ENCODE results near the gene R3HDM4.
A peak's percentile ranks its signal among the peaks of the same experiment; 100 is the strongest.
"Not testable (repeated sequence)": the region's sequence is repeated elsewhere in the genome, so short reads cannot be mapped to it uniquely, and the experiment has no call there.

The R3HDM4 gene

DNA sequence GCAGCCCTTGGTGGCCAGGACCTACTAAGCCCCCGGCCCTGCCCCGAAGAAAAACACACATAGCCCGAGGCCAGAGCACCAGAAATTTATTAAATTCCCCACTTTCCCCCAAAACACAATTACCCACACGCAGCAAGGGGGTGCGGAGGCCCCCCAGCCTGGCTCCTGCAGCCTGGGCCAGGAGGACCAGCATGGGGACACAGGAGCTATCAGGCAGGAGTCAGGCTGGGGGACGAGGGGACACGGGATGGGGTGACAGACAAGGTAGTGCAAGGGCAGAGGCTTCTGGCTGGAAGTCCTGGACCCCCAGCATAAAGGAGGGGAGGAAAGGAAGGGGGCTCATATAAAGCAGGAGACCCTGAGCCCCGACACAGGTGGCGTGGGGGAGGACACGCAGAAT lies 16.6 kb downstream of the R3HDM4 start:
- DNase-seq (ENCODE audit: low read depth, low spot score): no peak

DNA sequence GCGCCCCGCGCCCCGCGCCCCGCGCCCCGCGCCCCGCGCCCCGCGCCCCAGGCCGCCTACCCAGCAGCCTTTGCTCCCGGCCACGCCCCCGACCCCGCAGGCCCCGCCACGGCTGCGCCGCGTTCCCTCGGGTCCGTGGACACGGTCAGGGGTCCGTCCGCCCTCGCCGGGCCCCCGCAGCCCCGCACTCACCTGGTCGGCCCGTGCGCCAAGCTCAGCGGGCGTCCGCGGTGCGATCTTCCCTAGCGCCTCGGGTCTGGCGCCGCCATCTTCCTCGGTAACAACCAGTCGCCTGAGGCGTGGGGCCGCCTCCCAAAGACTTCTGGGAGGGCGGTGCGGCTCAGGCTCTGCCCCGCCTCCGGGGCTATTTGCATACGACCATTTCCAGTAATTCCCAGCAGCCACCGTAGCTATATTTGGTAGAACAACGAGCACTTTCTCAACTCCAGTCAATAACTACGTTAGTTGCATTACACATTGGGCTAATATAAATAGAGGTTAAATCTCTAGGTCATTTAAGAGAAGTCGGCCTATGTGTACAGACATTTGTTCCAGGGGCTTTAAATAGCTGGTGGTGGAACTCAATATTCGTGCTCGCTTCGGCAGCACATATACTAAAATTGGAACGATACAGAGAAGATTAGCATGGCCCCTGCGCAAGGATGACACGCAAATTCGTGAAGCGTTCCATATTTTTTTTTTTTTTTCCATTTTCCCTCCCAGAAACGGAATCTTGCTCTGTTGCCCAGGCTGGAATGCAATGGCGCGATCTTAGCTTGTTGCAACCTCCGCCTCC lies 19.9 kb downstream of the R3HDM4 start, which contains the start of the genes MED16 and RNU6-9:
Gene MED16 (minus strand): TSS at position 294 of the 796 bp plus-strand sequence. CDS start 2,056 bp downstream, outside the sequence.
Gene RNU6-9 (plus strand): TSS at position 591 of the 796 bp plus-strand sequence.
- peak; percentile 76 for DNase-seq (ENCODE audit: low read depth, low spot score)

DNA sequence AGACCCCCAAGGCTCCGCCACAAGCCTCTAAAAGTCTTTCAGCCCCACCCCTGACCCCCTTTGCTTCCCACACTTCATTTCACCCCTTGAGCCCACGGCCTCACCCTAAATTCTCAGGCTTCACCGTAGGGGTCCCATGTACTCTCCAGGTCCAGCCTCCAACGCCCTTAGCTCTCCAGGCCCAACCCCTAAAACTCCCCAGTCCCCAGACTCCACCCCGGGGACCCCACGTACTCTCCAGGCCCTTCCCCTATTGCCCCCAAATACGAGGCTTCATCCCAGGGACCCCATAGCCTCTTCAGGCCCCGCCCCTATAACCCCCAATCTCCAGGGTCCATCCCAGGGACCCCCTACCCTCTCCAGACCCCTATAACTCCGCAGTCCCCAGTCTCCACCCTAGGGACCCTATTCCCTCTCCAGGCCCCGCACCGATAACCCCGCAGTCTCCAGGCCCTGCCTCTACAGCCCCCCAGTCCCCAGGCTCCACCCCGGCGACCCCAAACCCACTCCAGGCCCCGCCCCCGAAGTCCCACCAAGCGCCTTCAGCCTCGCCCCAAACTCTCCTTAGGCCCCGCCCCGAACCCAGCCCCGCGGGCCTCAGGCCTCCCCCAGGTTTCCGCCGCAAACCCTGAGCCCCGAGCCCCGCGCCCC lies 20.7 kb downstream of the R3HDM4 start:
- no peak for DNase-seq (ENCODE audit: low read depth, low spot score)

DNA sequence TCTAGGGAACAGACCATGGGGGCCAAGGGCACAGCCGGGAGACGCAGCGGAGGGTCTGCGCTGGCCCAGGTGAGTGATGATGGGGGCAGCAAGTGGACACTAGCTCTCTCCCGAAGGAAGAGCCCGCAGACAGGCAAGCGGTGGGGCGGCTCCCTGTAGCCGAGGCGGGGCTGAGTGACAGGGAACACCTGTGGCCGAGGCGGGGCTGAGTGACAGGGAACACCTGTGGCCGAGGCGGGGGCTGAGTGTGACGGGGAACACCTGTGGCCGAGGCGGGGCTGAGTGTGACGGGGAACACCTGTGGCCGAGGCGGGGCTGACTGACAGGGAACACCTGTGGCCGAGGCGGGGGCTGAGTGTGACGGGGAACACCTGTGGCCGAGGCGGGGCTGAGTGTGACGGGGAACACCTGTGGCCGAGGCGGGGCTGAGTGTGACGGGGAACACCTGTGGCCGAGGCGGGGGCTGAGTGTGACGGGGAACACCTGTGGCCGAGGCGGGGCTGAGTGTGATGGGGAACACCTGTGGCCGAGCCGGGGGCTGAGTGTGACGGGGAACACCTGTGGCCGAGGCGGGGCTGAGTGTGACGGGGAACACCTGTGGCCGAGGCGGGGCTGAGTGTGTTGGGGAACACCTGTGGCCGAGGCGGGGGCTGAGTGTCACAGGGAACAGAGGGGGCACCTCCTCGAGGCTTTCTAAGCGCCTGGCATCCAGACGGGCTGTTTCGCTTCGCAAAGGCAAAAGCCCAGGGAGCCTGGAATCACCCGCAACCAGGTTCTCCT lies 21.4 kb downstream of the R3HDM4 start:
- DNase-seq (ENCODE audit: low read depth, low spot score): not testable (repeated sequence)

DNA sequence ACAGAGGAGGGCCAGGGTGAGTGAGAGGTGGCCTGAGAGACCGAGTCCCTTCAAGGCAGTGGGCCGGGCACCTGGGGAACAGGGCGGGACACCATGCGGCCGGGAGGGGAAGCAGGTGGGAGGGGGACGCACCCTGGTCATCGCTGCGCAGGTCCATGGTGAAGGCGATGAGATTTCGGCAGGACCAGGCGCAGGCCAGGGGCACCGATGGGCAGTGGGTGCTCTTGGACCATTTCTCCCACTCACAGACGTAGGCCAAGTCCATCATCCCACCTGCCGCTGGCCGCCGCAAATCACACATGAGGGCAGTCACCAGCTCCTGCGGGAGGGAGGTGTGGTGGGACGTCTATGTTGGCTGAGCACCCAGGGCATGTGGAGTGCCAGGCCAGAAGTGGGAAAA lies 22.2 kb downstream of the R3HDM4 start:
- DNase-seq (ENCODE audit: low read depth, low spot score): no peak

DNA sequence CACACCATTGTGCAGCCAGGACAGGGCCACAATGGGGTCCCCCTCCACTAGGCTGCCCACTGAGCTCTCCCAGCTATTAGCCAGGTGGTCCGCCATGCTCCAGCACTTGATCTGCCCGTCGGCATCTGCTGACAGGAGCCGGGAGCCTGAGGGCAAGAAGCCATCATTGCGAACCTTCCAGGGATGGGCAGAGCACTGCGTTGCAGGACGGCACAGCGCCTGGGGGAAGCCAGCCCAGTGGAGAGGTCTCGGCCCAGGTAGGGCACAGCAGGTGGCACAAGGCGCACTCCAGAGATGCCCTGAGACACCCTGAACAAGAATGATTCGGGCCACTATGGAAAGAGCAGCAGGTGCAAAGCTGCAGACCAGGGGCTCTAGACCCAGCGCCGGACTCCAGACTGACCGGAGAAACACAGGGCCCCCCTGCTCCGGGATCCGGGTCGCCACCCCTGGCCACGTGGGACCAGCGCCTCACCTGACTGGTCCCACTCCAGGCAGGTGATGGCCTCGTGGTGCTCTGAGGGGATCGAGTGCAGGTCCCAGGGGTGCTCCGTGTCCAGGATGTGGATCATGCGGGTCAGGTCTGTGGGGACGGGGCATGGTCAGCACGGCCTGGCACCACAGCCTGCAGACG lies 23.2 kb downstream of the R3HDM4 start:
- no peak for DNase-seq (ENCODE audit: low read depth, low spot score)

DNA sequence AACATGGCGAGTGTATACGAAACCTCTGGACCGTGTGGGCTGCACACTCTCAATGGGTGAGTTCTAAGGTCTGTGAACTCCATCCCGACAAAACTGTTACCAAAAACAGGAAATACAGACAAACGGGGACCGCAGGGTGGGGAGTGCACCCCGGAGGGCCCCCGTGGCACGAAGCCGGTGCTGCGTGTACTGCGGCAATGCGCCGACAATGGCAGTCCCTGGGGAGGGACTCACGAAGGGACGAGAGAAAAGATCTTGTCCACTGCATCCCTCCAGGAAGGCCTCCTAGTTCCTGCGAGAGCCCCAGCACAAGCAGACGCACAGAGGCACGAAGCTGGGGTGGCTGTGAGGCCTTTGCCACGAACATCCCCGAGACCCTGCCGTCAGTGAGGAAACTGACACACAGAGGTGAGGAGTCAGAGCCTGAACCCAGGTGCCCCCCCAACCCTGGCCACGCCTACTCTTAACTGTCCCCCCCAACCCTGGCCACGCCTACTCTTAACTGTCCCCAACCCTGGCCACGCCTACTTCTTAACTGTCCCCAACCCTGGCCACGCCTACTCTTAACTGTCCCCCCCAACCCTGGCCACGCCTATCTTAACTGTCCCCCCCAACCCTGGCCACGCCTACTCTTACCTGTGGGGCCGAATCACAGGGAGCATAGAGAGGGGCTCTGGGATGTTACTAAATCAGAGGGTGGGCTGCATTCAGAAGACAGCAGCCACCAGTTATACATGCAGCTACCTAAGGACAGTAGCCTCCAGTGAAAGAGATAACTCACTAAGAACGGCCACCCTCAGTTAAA lies 24.2 kb downstream of the R3HDM4 start:
- DNase-seq (ENCODE audit: low read depth, low spot score): no peak

DNA sequence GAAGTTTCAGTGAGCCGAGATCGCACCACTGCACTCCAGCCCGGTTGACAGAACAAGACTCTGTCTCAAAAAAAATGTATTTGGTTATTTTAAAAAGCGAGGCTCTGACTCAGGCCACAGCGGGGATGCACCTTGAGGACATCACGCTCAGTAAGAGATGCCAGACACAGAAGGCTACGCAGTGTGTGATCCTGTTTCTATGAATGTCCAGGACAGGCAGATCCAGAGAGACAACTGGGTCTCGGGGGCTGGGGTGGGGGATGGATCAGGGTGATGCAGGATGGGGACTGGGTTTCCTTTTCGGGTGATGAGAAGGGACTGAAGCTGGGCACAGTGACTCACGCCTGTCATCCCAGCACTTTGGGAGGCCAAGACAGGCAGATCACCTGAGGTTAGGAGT lies 25.4 kb downstream of the R3HDM4 start:
- DNase-seq (ENCODE audit: low read depth, low spot score): no peak

DNA sequence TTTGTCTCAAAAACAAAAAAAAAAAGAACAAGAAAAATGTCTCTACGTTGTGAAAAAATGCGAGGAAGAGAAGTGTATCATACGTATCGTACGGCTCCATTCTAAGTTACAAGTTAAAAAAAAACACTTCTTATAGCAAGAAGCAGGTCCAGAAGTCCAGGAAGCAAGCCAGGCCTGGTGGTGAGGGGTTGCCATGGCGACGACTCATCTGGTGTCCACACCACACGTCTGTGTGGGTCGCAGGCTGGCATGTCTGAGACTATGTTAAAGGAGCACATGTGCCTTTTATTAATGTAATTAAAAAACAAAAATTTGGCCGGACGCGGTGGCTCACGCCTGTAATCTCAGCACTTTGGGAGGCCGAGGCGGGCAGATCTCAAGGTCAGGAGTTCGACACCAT lies 25.9 kb downstream of the R3HDM4 start:
- DNase-seq (ENCODE audit: low read depth, low spot score): no peak

DNA sequence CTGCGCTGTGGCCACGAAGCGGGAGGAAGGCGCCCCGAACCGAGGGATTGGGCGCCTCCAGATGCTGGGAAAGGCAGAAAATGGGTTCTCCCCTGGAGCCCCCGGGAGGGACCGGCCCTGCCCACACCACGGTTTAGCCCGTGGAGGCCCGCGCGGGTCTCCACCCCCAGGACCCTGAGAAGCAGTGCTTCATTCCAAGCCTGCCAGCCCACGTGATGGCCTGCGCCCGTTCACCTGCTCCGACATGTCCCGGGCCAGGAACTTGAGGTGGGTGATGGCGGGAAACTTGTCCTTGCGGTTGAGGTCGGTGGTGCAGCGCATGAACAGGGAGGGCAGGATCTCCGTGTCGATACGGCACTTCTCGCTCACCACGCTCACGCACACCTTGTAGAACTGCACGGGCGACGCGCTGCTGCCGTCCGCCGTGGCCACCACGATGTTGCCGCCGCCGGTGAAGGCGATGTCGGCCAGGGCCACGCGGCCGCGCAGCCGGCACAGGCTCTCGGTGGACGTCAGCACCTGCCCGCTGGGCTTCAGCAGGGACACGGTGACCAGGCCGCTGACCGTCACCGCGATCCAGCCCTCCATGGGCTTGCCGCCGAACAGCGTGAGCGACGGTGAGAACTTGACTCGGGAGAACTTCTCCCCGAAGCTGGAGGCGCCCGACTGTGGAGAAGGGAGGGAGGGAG lies 27.3 kb downstream of the R3HDM4 start:
- DNase-seq (ENCODE audit: low read depth, low spot score): no peak

DNA sequence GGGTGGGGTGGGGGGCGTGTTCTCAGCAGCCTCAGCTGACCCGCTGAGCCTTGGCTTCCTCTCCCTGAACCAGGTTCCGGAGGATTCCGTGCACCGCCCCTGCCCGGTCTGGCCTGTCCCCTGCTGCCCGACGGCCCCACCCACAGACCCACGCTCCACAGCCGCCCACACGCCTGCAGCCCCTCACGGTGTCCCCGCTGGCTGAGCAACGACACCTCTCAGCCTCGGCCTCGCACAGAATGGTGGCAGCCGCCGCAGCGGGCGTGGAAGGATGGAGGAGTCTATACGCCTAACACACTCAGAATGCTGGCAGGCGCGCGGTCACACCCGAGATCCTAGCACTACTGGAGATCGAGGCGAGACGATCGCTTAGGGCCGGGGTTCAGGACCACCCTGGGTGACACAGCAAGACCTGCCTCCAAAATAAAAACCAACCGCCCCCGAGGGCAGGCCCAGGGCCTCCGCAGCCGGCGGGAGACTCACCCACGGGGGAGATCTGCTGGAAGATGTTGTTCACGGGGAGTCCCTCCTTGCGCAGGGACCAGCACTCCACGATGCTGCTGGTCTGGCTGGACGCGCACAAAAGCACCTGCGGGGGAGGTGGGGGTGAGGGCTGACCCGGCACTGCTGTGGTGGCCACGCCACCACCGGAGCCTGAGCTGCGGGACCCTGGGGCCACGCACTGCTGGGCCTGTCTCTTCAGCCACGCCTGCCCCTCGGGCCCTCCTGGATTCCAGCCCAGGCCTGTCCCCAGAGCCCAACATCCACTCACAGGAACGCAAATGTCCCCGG lies 28.4 kb downstream of the R3HDM4 start:
- no peak for DNase-seq (ENCODE audit: low read depth, low spot score)

DNA sequence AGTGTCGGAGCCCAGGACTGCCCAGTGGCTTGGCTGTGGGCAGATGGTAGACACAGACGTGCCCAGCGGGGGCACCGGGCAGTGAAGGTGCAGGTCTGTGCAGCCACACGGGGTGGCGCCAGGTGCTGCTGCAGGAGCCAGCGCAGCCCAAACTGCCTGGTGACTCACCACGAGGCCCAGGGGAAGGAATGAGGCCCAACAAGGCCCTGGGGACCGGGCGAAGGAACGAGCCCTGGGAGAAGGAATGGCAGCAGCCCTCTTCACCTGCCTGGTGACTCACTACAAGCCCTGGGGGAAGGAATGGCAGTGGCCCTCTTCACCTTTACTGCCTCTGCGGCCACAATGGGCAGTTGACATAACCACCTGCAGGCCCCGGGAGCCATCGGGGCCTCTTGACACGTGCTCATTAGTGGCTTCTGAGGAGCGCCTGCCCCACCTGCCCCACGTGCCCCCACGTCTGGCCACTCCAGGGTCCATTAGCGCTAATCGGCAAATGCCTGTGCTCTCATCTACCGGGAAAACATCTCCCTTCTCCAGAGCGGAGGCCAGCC lies 29.3 kb downstream of the R3HDM4 start:
- no peak for DNase-seq (ENCODE audit: low read depth, low spot score)

DNA sequence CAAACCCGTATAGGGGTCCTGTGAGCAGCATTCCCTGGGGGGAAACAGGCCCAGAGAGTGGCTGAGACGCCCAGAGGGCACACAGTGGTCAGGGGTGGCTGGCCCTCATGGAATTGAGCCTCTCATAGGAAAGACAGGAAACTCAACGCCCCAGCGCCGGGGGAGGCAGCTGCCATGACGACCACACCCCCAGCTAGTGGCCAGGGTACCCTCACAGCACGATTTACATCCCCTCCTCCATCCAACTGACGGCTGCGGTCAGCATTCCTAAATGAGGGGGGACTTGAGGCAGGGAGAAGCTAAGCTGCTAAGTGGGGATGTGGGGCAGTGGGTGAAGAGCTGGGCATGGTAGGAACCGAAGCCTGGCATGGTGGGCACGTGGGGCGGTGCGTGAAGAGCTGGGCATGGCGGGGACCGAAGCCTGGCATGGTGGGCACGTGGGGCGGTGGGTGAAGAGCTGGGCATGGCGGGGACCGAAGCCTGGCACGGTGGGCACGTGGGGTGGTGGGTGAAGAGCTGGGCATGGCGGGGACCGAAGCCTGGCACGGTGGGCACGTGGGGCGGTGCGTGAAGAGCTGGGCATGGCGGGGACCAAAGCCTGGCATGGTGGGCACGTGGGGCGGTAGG lies 30.0 kb downstream of the R3HDM4 start:
- DNase-seq (ENCODE audit: low read depth, low spot score): no peak

DNA sequence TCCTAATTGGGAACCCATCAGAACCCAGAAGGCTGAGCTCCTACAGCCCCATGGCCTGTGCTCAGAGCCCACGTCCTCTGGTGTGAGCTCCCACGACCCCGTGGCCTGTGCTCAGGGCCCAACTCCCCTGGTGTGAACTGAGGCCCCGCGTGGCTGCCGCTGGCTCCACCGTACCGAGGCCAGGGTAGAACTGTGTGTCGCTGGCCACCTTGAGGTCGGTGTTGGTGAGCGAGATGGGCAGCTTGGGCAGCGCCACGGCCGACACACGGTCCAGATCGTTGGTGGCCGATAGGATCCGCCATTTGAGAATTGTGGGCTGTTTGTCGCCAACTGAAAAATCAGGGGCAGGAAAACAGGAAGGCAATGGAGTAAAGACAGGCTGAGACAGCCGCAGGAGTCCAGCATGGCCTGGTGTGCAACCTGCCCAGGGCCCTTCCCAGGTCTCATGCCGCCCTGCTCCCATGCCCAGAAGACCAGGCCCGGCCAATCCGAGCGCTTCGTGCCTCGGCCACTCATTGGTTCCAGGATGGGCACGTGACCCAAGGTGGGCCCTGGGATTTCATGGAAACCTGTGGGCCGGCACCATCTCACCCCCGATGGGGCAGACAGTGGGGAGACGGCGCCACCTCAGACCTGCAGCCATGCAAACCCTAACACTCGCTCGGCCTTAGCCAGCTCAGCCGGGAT lies 31.5 kb downstream of the R3HDM4 start:
- no peak for DNase-seq (ENCODE audit: low read depth, low spot score)

DNA sequence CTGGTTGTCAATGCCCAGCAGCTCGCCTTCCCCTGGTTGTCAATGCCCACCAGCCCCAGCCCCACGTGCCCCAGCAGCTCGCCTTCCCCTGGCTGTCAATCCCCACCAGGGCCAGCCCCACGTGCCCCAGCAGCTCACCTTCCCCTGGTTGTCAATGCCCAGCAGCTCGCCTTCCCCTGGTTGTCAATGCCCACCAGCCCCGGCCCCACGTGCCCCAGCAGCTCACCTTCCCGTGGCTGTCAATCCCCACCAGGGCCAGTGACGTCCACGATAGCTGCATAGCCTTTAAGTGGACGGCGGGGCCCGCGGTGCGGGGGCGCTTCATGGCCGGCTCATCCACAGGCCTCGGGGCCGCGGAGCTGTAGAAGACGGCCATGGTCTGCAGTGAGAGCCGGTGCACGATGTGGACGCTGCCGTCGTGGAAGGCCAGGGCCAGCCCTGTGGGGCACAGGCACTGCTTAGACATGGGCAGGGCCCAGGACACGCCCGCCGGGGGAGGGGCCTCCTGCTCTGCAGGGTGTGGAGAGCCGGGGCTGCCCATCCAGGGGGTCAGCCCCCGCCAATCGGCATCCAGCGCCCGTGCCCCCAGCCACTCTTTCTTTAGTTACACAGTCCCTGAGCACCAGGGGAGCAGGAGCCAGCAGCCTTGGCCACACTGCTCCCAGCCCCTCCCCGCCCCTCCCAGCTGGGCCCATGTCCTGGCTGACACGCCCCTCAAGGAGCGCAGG lies 33.1 kb downstream of the R3HDM4 start:
- DNase-seq (ENCODE audit: low read depth, low spot score): no peak

DNA sequence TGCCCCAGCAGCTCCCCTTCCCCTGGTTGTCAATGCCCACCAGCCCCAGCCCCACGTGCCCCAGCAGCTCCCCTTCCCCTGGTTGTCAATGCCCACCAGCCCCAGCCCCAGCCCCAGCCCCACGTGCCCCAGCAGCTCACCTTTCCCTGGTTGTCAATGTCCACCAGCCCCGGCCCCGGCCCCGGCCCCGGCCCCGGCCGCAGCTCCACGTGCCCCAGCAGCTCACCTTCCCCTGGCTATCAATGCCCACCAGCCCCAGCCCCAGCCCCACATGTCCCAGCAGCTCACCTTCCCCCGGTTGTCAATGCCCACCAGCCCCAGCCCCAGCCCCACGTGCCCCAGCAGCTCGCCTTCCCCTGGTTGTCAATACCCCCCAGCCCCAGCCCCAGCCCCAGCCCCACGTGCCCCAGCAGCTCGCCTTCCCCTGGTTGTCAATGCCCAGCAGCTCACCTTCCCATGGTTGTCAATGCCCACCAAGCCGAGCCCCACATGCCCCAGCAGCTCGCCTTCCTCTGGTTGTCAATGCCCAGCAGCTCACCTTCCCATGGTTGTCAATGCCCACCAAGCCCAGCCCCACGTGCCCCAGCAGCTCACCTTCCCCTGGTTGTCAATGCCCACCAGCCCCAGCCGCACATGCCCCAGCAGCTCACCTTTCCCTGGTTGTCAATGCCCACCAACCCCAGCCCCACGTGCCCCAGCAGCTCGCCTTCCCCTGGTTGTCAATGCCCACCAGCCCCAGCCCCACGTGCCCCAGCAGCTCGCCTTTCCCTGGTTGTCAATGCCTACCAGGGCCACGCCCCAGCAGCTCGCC lies 34.1 kb downstream of the R3HDM4 start:
- DNase-seq (ENCODE audit: low read depth, low spot score): not testable (repeated sequence)
